Activated naive CD4-positive, alpha-beta T cell treated with anti-CD3 and anti-CD28 coated beads for 36 hours (primary cell): ENCODE results near the gene TREML1. TPM values are rescaled to one million over a fixed set of nuclear protein-coding genes. Genes with fewer than 3 reads are reported as not detected.
A peak's percentile ranks its signal among the peaks of the same experiment; 100 is the strongest.

Experiments
- CTCF ChIA-PET: fragments of 350-600 bp; sonication (Branson Sonifier 250); formaldehyde crosslinking; loops from one replicate; lab custom pipeline; 2021; ENCODE audit warnings: antibody characterized with exemption; lab: Charles Lee
- DNase-seq: peaks from one replicate; pipeline ENCODE4 v3.0.0-alpha.2; 2020
- H3K27ac Mint-ChIP-seq: one replicate; pipeline ENCODE4 v1.8.0; 2021; ENCODE audit warnings: mild to moderate bottlenecking, mixed read lengths
- H3K27me3 Mint-ChIP-seq: one replicate; pipeline ENCODE4 v1.8.0; 2021; ENCODE audit warnings: low read depth, mixed read lengths
- H3K36me3 Mint-ChIP-seq: one replicate; pipeline ENCODE4 v1.8.0; 2021; ENCODE audit warnings: low read depth, mixed read lengths
- H3K4me1 Mint-ChIP-seq: one replicate; pipeline ENCODE4 v1.8.0; 2021; ENCODE audit warnings: low read depth, mixed read lengths
- H3K4me3 Mint-ChIP-seq: one replicate; pipeline ENCODE4 v1.8.0; 2021; ENCODE audit warnings: mild to moderate bottlenecking, moderate library complexity, mixed read lengths
- H3K9me3 Mint-ChIP-seq: one replicate; pipeline ENCODE4 v1.8.0; 2021; ENCODE audit warnings: mixed read lengths
- intact Hi-C: fragments of 100-400 bp; cut with micrococcal nuclease; formaldehyde crosslinking; loops from one replicate; pipeline ENCODE4 v1.15.1; 2023
- total RNA-seq, 2 experiments: library from RNA; stranded (reverse); gene quantifications; one replicate each; pipeline ENCODE4 v1.2.3, GENCODE V29; 2021

TREML1 gene
- total RNA-seq, 2 experiments from 2014 or later: not detected

DNA sequence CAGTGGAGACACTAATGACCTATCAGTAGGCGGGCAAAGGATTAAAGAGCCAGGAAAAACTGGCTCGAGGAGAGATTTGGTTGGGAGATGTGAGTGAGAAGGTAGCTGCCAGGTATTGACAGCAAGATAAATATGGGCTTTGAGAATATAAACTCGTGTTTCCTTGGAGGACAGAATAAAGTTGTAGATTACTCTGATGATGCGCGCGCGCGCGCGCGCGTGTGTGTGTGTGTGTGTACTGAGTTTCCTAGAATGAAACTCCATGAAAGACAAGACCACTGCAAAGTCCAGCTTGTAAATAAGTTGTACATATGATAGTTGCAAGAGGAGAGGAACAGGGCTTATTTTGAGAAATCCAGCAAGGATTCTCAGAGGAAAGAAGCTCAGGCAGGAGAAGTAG is 22.0 kb upstream of the TREML1 start:
- CTCF ChIA-PET: no interaction called here
- intact Hi-C loops: no loop called here
- H3K4me3 Mint-ChIP-seq: no peak overlapping the region
- no peaks in the 10 kb centered on the region for H3K4me1 Mint-ChIP-seq
- H3K36me3 Mint-ChIP-seq: no peaks in the 10 kb centered on the region
- H3K27me3 Mint-ChIP-seq: no peaks in the 10 kb centered on the region
- H3K9me3 Mint-ChIP-seq: no peaks in the 10 kb centered on the region
- no peak overlapping the region for H3K27ac Mint-ChIP-seq
- DNase-seq: no peak

- Mint-ChIP-seq H3K4me3 (no peak overlapping the region), H3K27me3 (no peaks in the 10 kb centered on the region), H3K4me1 (no peaks in the 10 kb centered on the region), H3K27ac (no peak overlapping the region), H3K36me3 (no peaks in the 10 kb centered on the region), H3K9me3 (no peaks in the 10 kb centered on the region)
- CTCF ChIA-PET: no interaction called here
- no peak for DNase-seq
- intact Hi-C loops: no loop called here
Observed at GRCh38 chr6:41175084-41175483, 20.9 kb upstream of the TREML1 start.

DNA sequence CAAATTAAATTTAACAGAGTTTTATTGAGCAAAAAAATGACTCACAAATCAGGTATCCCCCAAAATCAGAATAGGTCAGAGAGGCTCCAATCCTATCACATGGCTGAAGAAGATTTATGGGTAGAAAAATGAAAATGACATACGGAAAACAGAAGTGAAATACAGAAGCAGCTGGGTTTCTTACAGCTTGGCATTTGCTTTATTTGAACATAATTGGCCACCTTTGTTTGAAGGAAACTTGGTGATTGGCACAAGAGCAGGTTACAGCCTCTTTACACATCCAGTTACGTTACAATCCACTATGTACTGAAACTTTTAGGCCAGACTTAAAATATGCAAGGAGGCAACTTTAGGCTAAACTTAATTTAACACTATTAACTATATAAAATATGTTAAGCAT is 20.5 kb upstream of the TREML1 start:
- H3K27me3 Mint-ChIP-seq: no peaks in the 10 kb centered on the region
- no peaks in the 10 kb centered on the region for H3K36me3 Mint-ChIP-seq
- CTCF ChIA-PET: interaction anchor here (1.2 kb wide), 1 partner anchor 14 kb away, joined by 3 read pairs; no protein-coding TSS in a partner anchor

DNA sequence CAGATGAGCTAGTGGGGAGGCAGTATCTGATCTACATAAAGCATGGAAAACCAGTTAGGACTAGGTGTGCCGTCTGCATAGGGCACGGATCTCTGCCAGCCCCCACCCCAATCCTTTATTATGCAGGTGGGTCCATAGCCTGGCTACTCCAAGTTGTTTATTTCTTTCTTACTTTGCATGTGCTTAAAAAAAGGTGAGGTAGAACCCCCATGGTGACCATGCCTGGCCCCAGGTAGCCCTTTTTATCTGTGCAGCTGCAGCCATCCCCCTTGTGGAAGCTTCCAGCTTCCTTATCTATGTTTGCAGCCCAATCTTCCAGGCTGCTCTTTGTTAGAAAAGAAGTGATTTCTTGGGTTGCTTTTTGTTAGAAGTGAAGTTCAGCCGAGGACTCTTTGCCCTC is 17.8 kb upstream of the TREML1 start:
- no peak for DNase-seq
- CTCF ChIA-PET: no interaction called here
- Mint-ChIP-seq H3K36me3 (no peaks in the 10 kb centered on the region), H3K9me3 (no peaks in the 10 kb centered on the region), H3K27ac (no peak overlapping the region), H3K27me3 (no peaks in the 10 kb centered on the region), H3K4me1 (peaks cover 3% of the 10 kb centered on the region), H3K4me3 (no peak overlapping the region)
- intact Hi-C loops: no loop called here

More for the DNA sequence above, 20.5 kb upstream of the TREML1 start:
- DNase-seq: no peak
- H3K9me3 Mint-ChIP-seq: no peaks in the 10 kb centered on the region
- H3K27ac Mint-ChIP-seq: no peak overlapping the region
- H3K4me1 Mint-ChIP-seq: no peaks in the 10 kb centered on the region
- H3K4me3 Mint-ChIP-seq: no peak overlapping the region
- intact Hi-C loops: no loop called here

GRCh38 chr6:41170547-41171160 is 16.5 kb upstream of the TREML1 start:
- CTCF ChIA-PET: interaction anchor here (0.6 to 2.9 kb wide), 2 partner anchors 12 to 83 kb away, joined by 4 to 11 read pairs; no protein-coding TSS in a partner anchor
- intact Hi-C loops: no loop called here
- Mint-ChIP-seq H3K27ac (no peak overlapping the region), H3K9me3 (no peaks in the 10 kb centered on the region), H3K4me1 (peaks cover 3% of the 10 kb centered on the region), H3K27me3 (no peaks in the 10 kb centered on the region), H3K36me3 (no peaks in the 10 kb centered on the region), H3K4me3 (no peak overlapping the region)
- no peak for DNase-seq

- CTCF ChIA-PET: interaction anchor here (1.1 to 1.2 kb wide), 2 partner anchors 15 kb away, joined by 3 to 6 read pairs; no protein-coding TSS in a partner anchor
- Mint-ChIP-seq H3K36me3 (no peaks in the 10 kb centered on the region), H3K4me3 (no peak overlapping the region), H3K27me3 (no peaks in the 10 kb centered on the region), H3K9me3 (no peaks in the 10 kb centered on the region), H3K4me1 (peaks cover 3% of the 10 kb centered on the region), H3K27ac (no peak overlapping the region)
- DNase-seq: peak; percentile 46
- intact Hi-C loops: no loop called here
Observed at GRCh38 chr6:41167173-41167963, 13.2 kb upstream of the TREML1 start.

DNA sequence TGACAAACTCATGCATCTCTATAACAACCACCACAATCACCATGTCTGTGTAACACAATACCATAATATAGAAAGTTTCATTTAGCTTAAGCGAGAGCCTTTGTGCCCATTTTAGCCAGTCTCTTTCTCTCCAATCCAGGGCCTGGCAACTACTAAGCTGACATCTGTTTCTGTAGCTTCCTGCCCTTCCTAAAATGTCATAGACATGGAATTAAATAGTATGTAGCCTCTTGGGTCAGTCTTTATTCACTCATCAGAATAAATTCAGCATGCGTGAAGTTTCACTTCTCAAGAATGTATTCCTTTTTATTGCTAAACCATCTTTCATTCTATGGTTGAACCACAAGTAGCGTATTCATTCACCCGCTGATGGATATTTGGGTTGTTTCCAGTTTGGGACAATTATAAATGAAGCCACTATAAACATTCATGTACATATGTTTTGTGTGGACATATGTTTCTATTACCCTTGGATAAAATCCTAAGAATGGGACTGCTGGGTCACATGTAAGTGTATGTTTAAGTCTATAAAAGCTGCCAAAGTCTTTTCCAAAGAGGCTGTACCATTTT is 10.5 kb upstream of the TREML1 start:
- Mint-ChIP-seq H3K36me3 (no peaks in the 10 kb centered on the region), H3K27me3 (no peaks in the 10 kb centered on the region), H3K27ac (no peak overlapping the region), H3K4me1 (peaks cover 3% of the 10 kb centered on the region), H3K9me3 (no peaks in the 10 kb centered on the region), H3K4me3 (no peak overlapping the region)
- DNase-seq: no peak
- CTCF ChIA-PET: no interaction called here
- intact Hi-C loops: no loop called here

DNA sequence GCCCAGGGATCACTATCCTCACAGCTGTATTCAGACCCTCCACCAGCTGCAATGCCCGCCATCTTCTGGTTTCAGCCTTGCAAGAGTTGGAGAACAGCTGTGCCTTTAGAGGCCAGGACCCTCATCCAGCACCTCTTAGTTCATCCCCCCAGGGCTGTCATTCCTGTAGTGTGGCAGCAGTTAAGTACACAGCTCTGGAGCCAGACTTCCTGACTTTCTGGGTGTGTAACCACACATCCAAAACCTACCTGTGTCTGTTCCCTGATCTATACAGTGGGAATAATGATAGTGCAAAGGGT is 9.2 kb upstream of the TREML1 start:
- Mint-ChIP-seq H3K4me1 (peaks cover 3% of the 10 kb centered on the region), H3K9me3 (no peaks in the 10 kb centered on the region), H3K27ac (no peak overlapping the region), H3K27me3 (no peaks in the 10 kb centered on the region), H3K36me3 (no peaks in the 10 kb centered on the region), H3K4me3 (no peak overlapping the region)
- intact Hi-C loops: no loop called here
- CTCF ChIA-PET: no interaction called here
- no peak for DNase-seq

- Mint-ChIP-seq H3K4me1 (peaks cover 3% of the 10 kb centered on the region), H3K9me3 (no peaks in the 10 kb centered on the region), H3K4me3 (no peak within 1 kb of the TSS), H3K36me3 (no peaks in the 10 kb centered on the region), H3K27ac (no peak within 1 kb of the TSS), H3K27me3 (no peaks in the 10 kb centered on the region)
- DNase-seq: no peak
- CTCF ChIA-PET: no interaction called here
- intact Hi-C loops: no loop called here
Observed at GRCh38 chr6:41162687-41163418, 8.7 kb upstream of the TREML1 start, which contains the start of gene TREM2. Gene TREM2, minus strand, starts transcription at chr6:41163116. Its CDS starts 34 bp downstream, at chr6:41163082.

DNA sequence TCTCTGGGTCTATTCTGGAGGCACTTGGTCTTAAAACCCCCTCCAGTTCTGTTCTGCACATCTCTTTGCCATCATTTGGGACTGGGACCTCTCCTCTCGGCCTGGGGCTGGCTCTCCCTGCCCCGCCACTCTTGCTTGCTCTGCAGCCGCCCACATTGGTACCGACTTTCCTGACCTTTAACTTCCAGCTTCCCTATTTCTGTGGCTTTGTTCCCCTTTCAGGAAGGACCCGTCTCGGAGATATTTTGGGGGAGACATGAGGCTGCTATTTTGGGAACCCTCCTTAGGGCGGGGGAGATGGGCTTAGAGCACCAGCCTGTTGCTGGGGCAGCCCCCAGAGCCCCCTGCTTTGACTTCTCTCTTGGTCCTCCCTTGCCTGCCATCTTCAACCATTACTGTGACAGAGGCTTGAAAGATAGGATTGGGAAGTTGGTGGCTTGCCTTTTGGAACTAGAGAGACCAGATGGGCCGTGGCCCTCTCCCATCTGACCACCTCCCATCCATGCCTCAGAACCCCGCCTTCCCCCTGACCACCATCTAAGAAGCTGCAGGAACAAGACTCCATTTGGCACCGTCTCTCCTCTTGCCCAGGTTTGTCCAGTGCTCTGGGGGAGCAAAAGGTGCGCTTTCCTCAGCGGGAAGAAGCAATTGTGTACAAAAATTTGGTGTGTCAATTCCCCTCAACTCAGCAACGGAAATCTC is 7.9 kb upstream of the TREML1 start:
- Mint-ChIP-seq H3K36me3 (no peaks in the 10 kb centered on the region), H3K9me3 (no peaks in the 10 kb centered on the region), H3K27ac (no peak overlapping the region), H3K4me1 (no peaks in the 10 kb centered on the region), H3K27me3 (no peaks in the 10 kb centered on the region), H3K4me3 (no peak overlapping the region)
- DNase-seq: no peak
- intact Hi-C loops: no loop called here
- CTCF ChIA-PET: no interaction called here

DNA sequence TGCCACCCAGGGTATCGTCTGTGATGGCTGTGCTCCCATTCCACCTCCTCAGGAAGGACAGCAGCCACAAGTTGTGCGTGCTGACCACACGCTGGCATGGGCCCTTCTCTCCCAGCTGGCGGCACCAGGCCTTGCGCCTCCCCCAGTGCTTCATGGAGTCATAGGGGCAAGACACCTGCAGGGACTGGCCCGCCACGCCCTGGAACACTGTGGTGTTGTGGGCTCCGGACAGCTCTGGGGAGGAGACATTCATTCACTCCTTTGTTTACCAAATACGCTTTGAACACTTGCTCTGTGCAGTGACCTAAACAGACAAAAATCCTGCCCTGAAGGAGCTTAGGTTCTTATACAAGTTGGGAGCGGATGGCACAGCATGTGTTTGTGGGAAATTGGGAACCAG is 7.2 kb upstream of the TREML1 start:
- DNase-seq: no peak
- H3K9me3 Mint-ChIP-seq: no peaks in the 10 kb centered on the region
- H3K27me3 Mint-ChIP-seq: no peaks in the 10 kb centered on the region
- CTCF ChIA-PET: no interaction called here
- no peak overlapping the region for H3K27ac Mint-ChIP-seq
- intact Hi-C loops: no loop called here
- H3K4me1 Mint-ChIP-seq: no peaks in the 10 kb centered on the region
- no peaks in the 10 kb centered on the region for H3K36me3 Mint-ChIP-seq
- H3K4me3 Mint-ChIP-seq: no peak overlapping the region

- DNase-seq: no peak
- Mint-ChIP-seq H3K4me1 (no peaks in the 10 kb centered on the region), H3K4me3 (no peak overlapping the region), H3K27me3 (no peaks in the 10 kb centered on the region), H3K9me3 (no peaks in the 10 kb centered on the region), H3K27ac (no peak overlapping the region), H3K36me3 (no peaks in the 10 kb centered on the region)
- intact Hi-C loops: no loop called here
- CTCF ChIA-PET: no interaction called here
Observed at GRCh38 chr6:41160933-41161332, 6.8 kb upstream of the TREML1 start.
